Smooth muscle cell (in vitro differentiated cells): Measurements from ENCODE around the gene APOE. TPM values are rescaled to one million over a fixed set of nuclear protein-coding genes. Genes with fewer than 3 reads are reported as not detected.
"Not testable (repeated sequence)": the region's sequence is repeated elsewhere in the genome, so short reads cannot be mapped to it uniquely, and the experiment has no call there.

Experiments used
- DNase-seq: peaks from one replicate; lab custom pipeline; 2025; ENCODE audit not compliant: unreplicated experiment; lab: John Stamatoyannopoulos, UW
- H2AFZ ChIP-seq: fragments of 200-600 bp; sonication (generic); 2 replicates; pipeline ENCODE4 v1.6.0; 2016; ENCODE audit warnings: antibody characterized with exemption, low read depth, mild to moderate bottlenecking
- H3F3A ChIP-seq: fragments of 200-600 bp; sonication (generic); 2 replicates; pipeline ENCODE4 v1.6.0; 2017; ENCODE audit warnings: antibody characterized with exemption, low read depth
- H3K27ac ChIP-seq: fragments of 200-600 bp; sonication (generic); 2 replicates; pipeline ENCODE4 v1.5.1; 2016; ENCODE audit warnings: low read depth, mild to moderate bottlenecking
- H3K27me3 ChIP-seq: fragments of 200-600 bp; sonication (generic); 2 replicates; pipeline ENCODE4 v1.6.1; 2016; ENCODE audit warnings: low read depth, mild to moderate bottlenecking
- H3K36me3 ChIP-seq: fragments of 200-600 bp; sonication (generic); 2 replicates; pipeline ENCODE4 v1.5.1; 2016; ENCODE audit warnings: low read depth
- H3K4me1 ChIP-seq: fragments of 200-600 bp; sonication (generic); 2 replicates; pipeline ENCODE4 v1.5.1; 2016; ENCODE audit warnings: low read depth
- H3K4me2 ChIP-seq: fragments of 200-600 bp; sonication (generic); 2 replicates; pipeline ENCODE4 v1.6.0; 2016; ENCODE audit warnings: mild to moderate bottlenecking
- H3K4me3 ChIP-seq: fragments of 200-600 bp; sonication (generic); 2 replicates; pipeline ENCODE4 v1.5.1; 2016; ENCODE audit warnings: mild to moderate bottlenecking
- H3K79me2 ChIP-seq: fragments of 200-600 bp; sonication (generic); 2 replicates; pipeline ENCODE4 v1.6.0; 2016; ENCODE audit warnings: low read depth, mild to moderate bottlenecking
- H3K9ac ChIP-seq: fragments of 200-600 bp; sonication (generic); 2 replicates; pipeline ENCODE4 v1.6.0; 2016; ENCODE audit warnings: low read depth
- H3K9me3 ChIP-seq: fragments of 200-600 bp; sonication (generic); replicated peaks from 2 replicates; pipeline ENCODE4 v1.5.1; 2016; ENCODE audit warnings: low read depth
- H4K20me1 ChIP-seq: fragments of 200-600 bp; sonication (generic); 2 replicates; pipeline ENCODE4 v1.6.0; 2016; ENCODE audit warnings: low read depth
- CTCF ChIP-seq: fragments of 200-600 bp; sonication (generic); IDR thresholded peaks from 2 replicates; pipeline ENCODE4 v1.5.1; 2017; ENCODE audit warnings: borderline replicate concordance, mild to moderate bottlenecking, antibody characterized with exemption; ENCODE audit not compliant: insufficient read depth, poor library complexity, severe bottlenecking
- WGBS: methylation state at CpG from one replicate; pipeline ENCODE4 v1.1.7; 2016; ENCODE audit warnings: low lambda C conversion rate; 5-methylcytosine and 5-hydroxymethylcytosine counted together
- polyA plus RNA-seq: library from polyadenylated mRNA; unstranded; fragments of >200 nt; fragmentation: Nextera tagmentation; extraction: Ambion mirVana; gene quantifications from 2 replicates; pipeline ENCODE4 v1.2.1, GENCODE V29; 2016
- total RNA-seq: library from RNA; depleted of rRNA; stranded (reverse); fragments of >200 nt; gene quantifications from 2 replicates; pipeline ENCODE4 v1.2.3, GENCODE V29; 2014

The APOE gene
- total and polyA plus RNA-seq, 2 experiments from 2014 or later, result 228 to 329 TPM

DNA sequence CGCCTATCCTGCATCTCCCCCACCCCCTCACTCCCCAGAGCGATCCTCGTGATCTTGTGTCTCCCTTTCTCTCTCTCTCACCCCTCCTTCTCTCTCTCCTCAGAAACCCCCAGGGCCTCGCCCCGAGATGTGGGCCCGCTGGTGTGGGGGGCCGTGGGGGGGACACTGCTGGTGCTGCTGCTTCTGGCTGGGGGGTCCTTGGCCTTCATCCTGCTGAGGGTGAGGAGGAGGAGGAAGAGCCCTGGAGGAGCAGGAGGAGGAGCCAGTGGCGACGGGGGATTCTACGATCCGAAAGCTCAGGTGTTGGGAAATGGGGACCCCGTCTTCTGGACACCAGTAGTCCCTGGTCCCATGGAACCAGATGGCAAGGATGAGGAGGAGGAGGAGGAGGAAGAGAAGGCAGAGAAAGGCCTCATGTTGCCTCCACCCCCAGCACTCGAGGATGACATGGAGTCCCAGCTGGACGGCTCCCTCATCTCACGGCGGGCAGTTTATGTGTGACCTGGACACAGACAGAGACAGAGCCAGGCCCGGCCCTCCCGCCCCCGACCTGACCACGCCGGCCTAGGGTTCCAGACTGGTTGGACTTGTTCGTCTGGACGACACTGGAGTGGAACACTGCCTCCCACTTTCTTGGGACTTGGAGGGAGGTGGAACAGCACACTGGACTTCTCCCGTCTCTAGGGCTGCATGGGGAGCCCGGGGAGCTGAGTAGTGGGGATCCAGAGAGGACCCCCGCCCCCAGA lies 27.3 kb upstream of the APOE start:
- Histone ChIP-seq H3K27me3 (no peaks in the 10 kb centered on the region), H2AFZ (no peak overlapping the region), H3F3A (peaks cover 10% of the 10 kb centered on the region), H3K4me3 (no peak overlapping the region), H3K79me2 (no peaks in the 10 kb centered on the region), H3K36me3 (no peaks in the 10 kb centered on the region), H3K4me2 (no peak overlapping the region), H3K9ac (no peak overlapping the region), H4K20me1 (peaks cover 7% of the 10 kb centered on the region), H3K9me3 (no peaks in the 10 kb centered on the region), H3K4me1 (no peaks in the 10 kb centered on the region), H3K27ac (no peak overlapping the region)
- no peak for TF ChIP-seq CTCF
- WGBS, result 75% methylated on average over 22 of the region's 26 CpGs
- no peak for DNase-seq

DNA sequence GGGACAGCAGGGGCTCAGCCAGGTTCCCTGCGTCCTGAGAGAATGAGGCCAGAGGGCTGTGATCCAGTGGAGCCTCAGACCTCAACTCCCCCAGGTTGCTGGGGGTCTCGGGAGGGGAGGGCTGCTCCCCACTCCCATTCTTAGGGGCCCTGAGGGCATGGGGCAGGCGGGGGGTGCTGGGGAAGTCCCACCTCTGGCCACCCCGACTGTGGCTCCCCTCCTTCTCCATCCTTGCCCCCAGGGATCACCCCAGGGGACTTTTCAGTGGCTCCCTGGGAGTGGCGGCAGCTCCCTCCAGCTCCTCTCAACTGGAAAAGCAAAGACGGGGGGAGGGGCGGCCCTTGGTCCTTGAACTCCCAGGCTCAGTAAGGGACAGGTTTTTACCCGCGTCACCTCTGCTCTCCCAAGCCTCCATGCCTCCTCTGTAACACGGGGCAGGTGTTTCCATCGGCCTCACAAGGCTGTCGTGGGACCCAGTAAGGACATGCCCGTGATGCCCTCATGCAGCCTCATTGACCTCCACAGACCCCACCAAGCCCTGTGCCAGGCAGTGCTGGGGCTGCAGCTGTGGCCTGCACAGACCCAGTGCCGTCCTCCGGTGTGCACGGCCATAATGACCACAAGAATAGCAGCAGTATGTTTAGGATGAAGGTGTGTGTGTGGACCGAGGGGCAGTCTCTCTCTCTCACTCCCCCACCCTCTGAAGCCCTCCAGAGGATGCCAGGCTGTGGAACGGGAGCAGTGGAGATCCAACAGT lies 26.1 kb upstream of the APOE start:
- H4K20me1 ChIP-seq, result no peaks in the 10 kb centered on the region
- H2AFZ ChIP-seq, result no peak overlapping the region
- no peak for DNase-seq
- H3F3A ChIP-seq, result peaks cover 6% of the 10 kb centered on the region
- H3K9ac ChIP-seq, result no peak overlapping the region
- no peak for TF ChIP-seq CTCF
- H3K4me1 ChIP-seq, result no peaks in the 10 kb centered on the region
- no peak overlapping the region for H3K4me3 ChIP-seq
- H3K79me2 ChIP-seq, result no peaks in the 10 kb centered on the region
- no peaks in the 10 kb centered on the region for H3K27me3 ChIP-seq
- no peak overlapping the region for H3K27ac ChIP-seq
- H3K9me3 ChIP-seq, result no peaks in the 10 kb centered on the region
- no peak overlapping the region for H3K4me2 ChIP-seq
- no peaks in the 10 kb centered on the region for H3K36me3 ChIP-seq
- whole genome bisulfite sequencing, result 91% methylated on average over 16 of the region's 18 CpGs

DNA sequence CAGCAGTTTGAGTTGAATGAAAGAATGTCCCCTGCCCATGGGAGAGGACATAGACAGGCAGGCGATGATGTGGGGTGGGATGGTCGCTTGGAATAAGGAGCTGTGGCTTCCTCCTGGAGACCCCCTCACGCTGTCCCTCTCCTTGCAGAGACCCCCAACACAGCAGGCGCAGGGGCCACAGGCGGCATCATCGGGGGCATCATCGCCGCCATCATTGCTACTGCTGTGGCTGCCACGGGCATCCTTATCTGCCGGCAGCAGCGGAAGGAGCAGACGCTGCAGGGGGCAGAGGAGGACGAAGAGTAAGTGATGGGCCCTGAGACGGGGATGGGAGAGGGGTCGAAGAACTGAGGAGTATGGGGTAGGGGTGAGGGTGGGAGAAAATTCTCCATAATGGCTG lies 23.5 kb upstream of the APOE start:
- 94% methylated on average over 15 of the region's 15 CpGs for WGBS
- Histone ChIP-seq H4K20me1 (no peaks in the 10 kb centered on the region), H2AFZ (no peak overlapping the region), H3K27me3 (no peaks in the 10 kb centered on the region), H3K9me3 (no peaks in the 10 kb centered on the region), H3K4me1 (no peaks in the 10 kb centered on the region), H3F3A (no peaks in the 10 kb centered on the region), H3K79me2 (no peaks in the 10 kb centered on the region), H3K27ac (no peak overlapping the region), H3K4me2 (no peak overlapping the region), H3K36me3 (no peaks in the 10 kb centered on the region), H3K4me3 (no peak overlapping the region), H3K9ac (no peak overlapping the region)
- no peak for DNase-seq
- no peak for TF ChIP-seq CTCF

- H3K4me2 ChIP-seq, H3K9me3 ChIP-seq, H2AFZ ChIP-seq, H3F3A ChIP-seq, H3K4me3 ChIP-seq, DNase-seq, H3K4me1 ChIP-seq, H3K27ac ChIP-seq, H3K27me3 ChIP-seq, H4K20me1 ChIP-seq, H3K9ac ChIP-seq, H3K36me3 ChIP-seq, H3K79me2 ChIP-seq: not testable (repeated sequence)
- 89% methylated on average over 19 of the region's 19 CpGs for WGBS
Observed at GRCh38 chr19:44882619-44883397, 22.8 kb upstream of the APOE start.
